Measurements from ENCODE around the gene DMRTB1. TPM values are rescaled to one million over a fixed set of nuclear protein-coding genes. Genes with fewer than 3 reads are reported as not detected.

DMRTB1 gene
- total RNA-seq, 2 donors from 2014 or later: not detected

DNA sequence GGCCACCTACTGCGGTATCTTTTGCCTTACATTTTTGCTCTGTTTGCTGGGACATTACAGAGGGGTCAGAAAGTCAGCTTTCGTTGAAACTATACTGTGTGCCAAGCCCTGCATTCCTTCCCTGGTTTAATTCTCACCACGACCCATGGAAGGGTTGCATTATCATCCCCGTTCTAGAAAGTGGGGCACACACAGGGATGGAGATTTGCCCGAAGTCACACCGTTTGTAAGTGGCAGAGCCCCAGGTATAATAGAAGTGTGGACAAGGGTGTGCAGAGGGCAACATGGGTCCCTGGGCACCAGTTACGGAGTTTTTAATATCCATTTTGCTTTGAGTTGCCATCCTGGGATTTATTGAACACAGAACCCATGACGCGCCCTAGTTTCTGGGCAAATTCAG lies 11.8 kb downstream of the DMRTB1 start:
- no peak overlapping the region for H3K27ac Mint-ChIP-seq
- H3K36me3 Mint-ChIP-seq: no peaks in the 10 kb centered on the region
- ATAC-seq: no peak
- H3K9me3 Mint-ChIP-seq: no peaks in the 10 kb centered on the region
- DNase-seq (ENCODE audit: low spot score in 2 of 2): no peak

DNA sequence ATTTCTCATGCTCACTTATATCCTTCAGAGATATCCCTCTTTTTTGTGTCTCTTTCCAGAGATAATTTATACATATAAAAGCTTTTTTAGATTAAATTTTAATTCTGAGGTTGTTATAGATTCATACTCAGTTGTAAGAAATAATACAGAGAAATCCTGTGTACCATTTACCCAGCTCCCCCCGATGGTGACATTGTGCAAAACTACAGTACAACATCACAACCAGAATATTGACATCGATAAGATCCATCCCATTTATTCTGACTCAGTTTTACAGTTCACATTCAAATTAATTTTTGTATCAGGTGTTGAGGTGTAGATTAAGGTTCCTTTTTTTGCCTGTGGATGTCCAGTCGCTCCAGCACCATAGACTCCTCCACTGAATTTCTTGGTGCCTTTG lies 14.3 kb downstream of the DMRTB1 start:
- Mint-ChIP-seq H3K27ac (no peak overlapping the region), H3K9me3 (no peaks in the 10 kb centered on the region), H3K36me3 (no peaks in the 10 kb centered on the region)
- DNase-seq (ENCODE audit: low spot score in 2 of 2) (no peak), ATAC-seq (no peak)

DNA sequence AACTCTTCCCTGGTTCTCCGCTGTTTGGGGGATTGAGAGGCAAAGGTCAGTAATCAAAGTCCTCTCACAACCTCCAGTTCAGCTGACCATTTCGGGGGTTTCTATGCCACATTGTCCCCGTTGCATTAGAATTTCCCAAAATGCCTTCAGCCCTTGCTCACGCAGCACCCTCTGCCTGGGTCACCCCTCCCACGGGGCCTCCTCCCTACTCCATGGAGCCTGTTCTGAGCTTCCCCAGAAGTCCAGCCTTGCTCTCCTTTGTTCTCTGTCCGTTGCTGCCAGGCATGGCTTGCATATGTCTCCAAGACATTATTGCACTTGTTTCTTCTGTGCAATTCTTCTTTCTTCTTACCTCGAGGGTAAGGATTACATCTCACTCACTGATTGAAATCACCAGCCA lies 16.5 kb downstream of the DMRTB1 start:
- no peaks in the 10 kb centered on the region for H3K9me3 Mint-ChIP-seq
- H3K27ac Mint-ChIP-seq: no peak overlapping the region
- DNase-seq (ENCODE audit: low spot score in 2 of 2) (no peak), ATAC-seq (no peak)
- H3K36me3 Mint-ChIP-seq: no peaks in the 10 kb centered on the region

DNA sequence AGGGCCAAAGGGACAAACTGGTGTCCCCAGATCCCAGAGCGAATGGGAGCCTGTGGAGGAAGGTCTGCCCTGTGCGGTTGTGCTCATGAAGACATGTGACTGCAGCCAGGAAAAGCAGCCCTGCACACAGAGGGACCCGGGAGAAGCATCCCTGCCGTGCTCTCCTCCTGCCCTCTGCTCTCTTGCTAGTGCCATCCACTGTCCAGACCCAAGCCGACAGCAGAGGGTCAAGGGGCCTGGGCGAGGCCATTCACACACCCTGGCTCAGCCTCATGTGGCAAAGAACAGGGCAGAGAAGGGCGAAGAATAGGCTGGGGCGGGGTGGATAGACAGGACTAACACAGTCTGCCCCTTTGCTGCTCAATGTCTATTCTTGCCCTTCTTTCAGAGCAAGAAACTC lies 17.4 kb downstream of the DMRTB1 start:
- ATAC-seq (no peak), DNase-seq (ENCODE audit: low spot score in 2 of 2) (no peak)
- no peak overlapping the region for H3K27ac Mint-ChIP-seq
- no peaks in the 10 kb centered on the region for H3K9me3 Mint-ChIP-seq
- H3K36me3 Mint-ChIP-seq: no peaks in the 10 kb centered on the region

GRCh38 chr1:53477651-53478501 lies 18.7 kb downstream of the DMRTB1 start:
- Mint-ChIP-seq H3K9me3 (no peaks in the 10 kb centered on the region), H3K36me3 (no peaks in the 10 kb centered on the region), H3K27ac (no peak overlapping the region)
- DNase-seq (ENCODE audit: low spot score in 2 of 2): no peak
- ATAC-seq: no peak

DNA sequence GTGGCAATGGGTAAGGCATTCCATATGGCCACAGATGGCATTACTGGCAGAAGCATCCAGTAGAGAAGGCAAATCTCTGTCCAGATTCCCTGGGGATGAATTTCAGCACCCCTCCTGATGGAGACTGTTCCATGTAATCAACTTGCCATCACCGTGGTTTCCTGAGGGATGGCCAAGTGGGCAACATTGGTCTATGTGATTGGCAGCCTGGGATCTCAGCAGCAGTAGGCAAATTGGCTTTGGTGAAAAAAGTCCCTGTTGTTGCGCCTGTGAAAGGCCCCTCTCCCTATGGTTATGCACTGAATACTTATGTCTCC lies 19.3 kb downstream of the DMRTB1 start:
- no peak overlapping the region for H3K27ac Mint-ChIP-seq
- no peaks in the 10 kb centered on the region for H3K9me3 Mint-ChIP-seq
- no peaks in the 10 kb centered on the region for H3K36me3 Mint-ChIP-seq
- no peak for ATAC-seq
- no peak for DNase-seq (ENCODE audit: low spot score in 2 of 2)

GRCh38 chr1:53480678-53481077 lies 21.5 kb downstream of the DMRTB1 start:
- no peak overlapping the region for H3K27ac Mint-ChIP-seq
- ATAC-seq: no peak
- no peak for DNase-seq (ENCODE audit: low spot score in 2 of 2)
- H3K9me3 Mint-ChIP-seq: no peaks in the 10 kb centered on the region
- no peaks in the 10 kb centered on the region for H3K36me3 Mint-ChIP-seq

DNA sequence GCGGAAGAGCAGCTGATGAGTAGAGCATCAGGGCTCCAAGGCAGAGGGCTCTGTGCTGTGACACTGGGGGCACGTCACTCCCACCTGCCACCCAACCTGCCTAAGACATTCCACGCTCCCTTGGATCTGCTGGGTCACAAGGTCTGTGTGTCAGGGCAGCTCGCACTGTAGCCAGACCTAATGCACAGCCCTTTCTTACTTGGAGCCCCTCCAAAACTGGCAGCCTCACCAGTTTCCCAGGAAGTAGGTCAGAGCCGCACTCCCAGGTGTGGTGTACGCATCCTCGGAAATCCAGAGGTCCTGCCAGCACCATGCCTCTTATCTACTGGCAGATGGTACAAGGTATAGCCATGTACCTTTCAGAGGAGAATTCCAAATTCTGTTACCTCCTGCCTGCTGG lies 22.3 kb downstream of the DMRTB1 start:
- ATAC-seq (no peak), DNase-seq (ENCODE audit: low spot score in 2 of 2) (no peak)
- Mint-ChIP-seq H3K36me3 (no peaks in the 10 kb centered on the region), H3K27ac (no peak overlapping the region), H3K9me3 (no peaks in the 10 kb centered on the region)

DNA sequence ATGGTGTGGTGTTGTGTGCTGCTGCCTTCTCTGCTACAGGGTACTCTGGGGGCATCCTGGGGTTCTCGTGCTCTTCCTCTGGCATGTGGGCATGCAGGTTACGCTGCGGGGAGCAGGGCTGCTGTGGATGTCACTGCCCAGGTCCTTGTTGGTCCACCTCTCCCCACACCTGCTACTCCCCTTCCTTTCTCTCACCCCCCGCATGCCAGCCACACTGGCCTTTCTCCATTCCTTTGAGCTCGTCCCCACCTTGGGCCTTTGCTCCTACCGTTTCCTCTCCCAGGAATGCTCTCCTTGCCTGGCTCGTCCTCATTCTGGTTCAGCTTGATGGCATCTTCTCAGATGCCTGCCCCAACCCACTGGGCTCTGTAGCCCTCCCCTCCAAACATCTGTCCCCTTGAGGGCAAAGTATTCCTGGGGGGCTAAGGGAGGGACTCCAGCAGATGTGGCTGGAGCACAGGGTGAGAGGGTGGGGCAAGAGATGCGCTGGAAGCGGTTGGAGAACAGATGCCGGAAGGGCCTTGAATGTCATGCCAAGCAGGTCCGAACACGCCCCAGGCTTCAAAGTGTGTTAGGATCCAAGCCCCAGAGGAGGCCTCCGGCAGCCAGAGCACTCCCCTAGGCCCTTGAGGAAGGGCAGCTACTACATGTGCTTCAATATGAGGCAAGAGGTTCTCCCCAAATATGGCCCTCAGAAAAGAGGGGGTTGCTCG lies 23.4 kb downstream of the DMRTB1 start:
- no peak for ATAC-seq

GRCh38 chr1:53483170-53483569 lies 24.0 kb downstream of the DMRTB1 start:
- Mint-ChIP-seq H3K27ac (no peak overlapping the region), H3K36me3 (no peaks in the 10 kb centered on the region), H3K9me3 (no peaks in the 10 kb centered on the region)
- ATAC-seq (no peak), DNase-seq (ENCODE audit: low spot score in 2 of 2) (no peak)

More for the DNA sequence above, 23.4 kb downstream of the DMRTB1 start:
- no peaks in the 10 kb centered on the region for H3K36me3 Mint-ChIP-seq
- no peaks in the 10 kb centered on the region for H3K9me3 Mint-ChIP-seq
- DNase-seq (ENCODE audit: low spot score in 2 of 2): no peak
- no peak overlapping the region for H3K27ac Mint-ChIP-seq

GRCh38 chr1:53483656-53484055 lies 24.5 kb downstream of the DMRTB1 start:
- no peaks in the 10 kb centered on the region for H3K9me3 Mint-ChIP-seq
- no peak overlapping the region for H3K27ac Mint-ChIP-seq
- H3K36me3 Mint-ChIP-seq: no peaks in the 10 kb centered on the region
- DNase-seq (ENCODE audit: low spot score in 2 of 2) (no peak), ATAC-seq (no peak)

DNA sequence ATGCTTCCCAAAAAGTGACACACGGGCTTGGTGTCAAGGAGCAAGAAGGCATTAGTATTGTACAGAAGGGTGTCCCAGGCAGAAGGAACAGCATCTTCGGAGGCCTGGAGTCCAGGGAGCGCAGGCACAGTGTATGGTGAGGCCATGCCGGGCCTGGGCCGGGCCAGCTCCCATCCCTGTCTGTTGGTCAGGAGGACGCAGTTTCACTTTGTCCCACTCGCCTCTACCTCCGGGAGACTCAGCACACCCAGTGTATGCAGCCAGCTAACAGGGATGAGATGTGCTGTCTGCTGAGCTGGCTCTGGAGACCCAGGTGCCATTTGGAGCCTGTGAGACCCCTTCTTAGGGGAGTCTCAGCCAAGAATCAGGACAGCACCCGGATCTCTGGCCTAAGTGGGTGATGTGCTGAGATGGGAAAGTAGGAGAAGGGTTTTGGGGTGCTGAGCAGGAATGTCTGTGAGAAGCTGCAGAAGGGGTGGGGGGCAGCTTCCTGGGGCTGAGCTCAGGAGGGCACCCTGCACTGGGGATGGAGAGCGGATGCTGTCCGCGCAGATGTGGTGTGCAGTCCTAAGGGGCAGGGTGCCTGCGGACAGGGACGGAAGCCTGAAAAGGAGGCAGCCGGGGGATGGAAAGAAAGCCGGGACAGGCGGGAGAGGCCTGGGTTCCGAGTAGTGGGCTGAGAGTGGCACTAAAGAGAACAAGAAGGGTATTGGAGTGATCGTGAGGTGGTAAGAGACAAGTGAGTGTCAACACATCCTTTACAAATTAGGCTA lies 25.7 kb downstream of the DMRTB1 start:
- no peak for ATAC-seq
- no peak overlapping the region for H3K27ac Mint-ChIP-seq
- H3K9me3 Mint-ChIP-seq: no peaks in the 10 kb centered on the region
- H3K36me3 Mint-ChIP-seq: no peaks in the 10 kb centered on the region
- DNase-seq (ENCODE audit: low spot score in 2 of 2): no peak

- peak; percentile 83 to 87 for ATAC-seq
- no peak overlapping the region for H3K27ac Mint-ChIP-seq
- no peaks in the 10 kb centered on the region for H3K9me3 Mint-ChIP-seq
- no peaks in the 10 kb centered on the region for H3K36me3 Mint-ChIP-seq
- DNase-seq (ENCODE audit: low spot score in 2 of 2): peak in 1 of 2 donors; percentile 76
Measured at GRCh38 chr1:53485478-53486394, 26.5 kb downstream of the DMRTB1 start.

GRCh38 chr1:53486395-53487026 lies 27.3 kb downstream of the DMRTB1 start:
- Mint-ChIP-seq H3K27ac (no peak overlapping the region), H3K36me3 (no peaks in the 10 kb centered on the region), H3K9me3 (no peaks in the 10 kb centered on the region)
- ATAC-seq (no peak), DNase-seq (ENCODE audit: low spot score in 2 of 2) (no peak)

GRCh38 chr1:53490351-53490750 lies 31.2 kb downstream of the DMRTB1 start:
- no peaks in the 10 kb centered on the region for H3K36me3 Mint-ChIP-seq
- no peak for ATAC-seq
- no peak overlapping the region for H3K27ac Mint-ChIP-seq

More at GRCh38 chr1:53490351-53490750, 31.2 kb downstream of the DMRTB1 start:
- DNase-seq (ENCODE audit: low spot score in 2 of 2): no peak
- H3K9me3 Mint-ChIP-seq: no peaks in the 10 kb centered on the region

Measured in activated naive CD4-positive, alpha-beta T cell treated with anti-CD3 and anti-CD28 coated beads, Interleukin-2, amount 50 U/mL, for 72 hours (primary cell).